ENCODE measurements around the gene ACSL5. TPM values are rescaled to one million over a fixed set of nuclear protein-coding genes. Genes with fewer than 3 reads are reported as not detected.

The ACSL5 gene
- total and polyA plus RNA-seq, 10 of the 15 experiments (the other 5 are each of a cell fraction or from before 2014, with no cell fraction given): 22.3 to 57.0 (median 46.4) TPM

GRCh38 chr10:112390125-112390703, 16.3 kb downstream of the ACSL5 start:
- CTCF ChIA-PET: interaction anchor here (0.9 to 1.8 kb wide), 3 partner anchors 15 to 82 kb away, joined by 3 to 10 read pairs (median 3); no protein-coding TSS in a partner anchor
- Histone ChIP-seq H3K4me3 (no peak overlapping the region), H3K9me3 (replicated peaks; ENCODE audit: control insufficient read depth, insufficient read depth, low read length) (no peaks in the 10 kb centered on the region), H3K36me3 (ENCODE audit: control insufficient read depth in 2 of 2, insufficient read depth in 2 of 2, low read length in 1 of 2) (no peaks in the 10 kb centered on the region; a peak in 1 of 4 replicates), H3K27ac (ENCODE audit: control insufficient read depth, insufficient read depth) (no peak overlapping the region), H2AFZ (ENCODE audit: control insufficient read depth, low read depth, low read length) (no peak overlapping the region), H3K9ac (ENCODE audit: control insufficient read depth, insufficient read depth, low read length) (no peak overlapping the region), H3K79me2 (ENCODE audit: control insufficient read depth, insufficient read depth, low read length) (peaks cover 15% of the 10 kb centered on the region), H4K20me1 (ENCODE audit: control insufficient read depth, insufficient read depth) (no peaks in the 10 kb centered on the region), H3K27me3 (replicated peaks in 1 of 2; ENCODE audit: control insufficient read depth in 2 of 2, insufficient read depth in 2 of 2, low read length in 1 of 2) (no peaks in the 10 kb centered on the region), H3K4me1 (ENCODE audit: control insufficient read depth, insufficient read depth, low read length) (peaks cover 9% of the 10 kb centered on the region), H3K4me2 (ENCODE audit: control insufficient read depth, insufficient read depth) (0 out of 2 replicates have a peak overlapping the region, but pooled peaks have one; percentile 22)
- WGBS (ENCODE audit: insufficient coverage, insufficient replicate concordance, low lambda C conversion rate, missing lambda C conversion rate): 96% methylated on average over 3 of the region's 3 CpGs
- ATAC-seq: peak; percentile 70
- POLR2A ChIA-PET: interaction anchor here (2.9 kb wide), 1 partner anchor 15 kb away, joined by 10 read pairs; the partner anchor contains the start of gene ACSL5
- BruUV-seq (replicated peaks): no TSS peak
- FAIRE-seq: peak; percentile 86
- intact Hi-C loops (cut with micrococcal nuclease; ENCODE audit: unreplicated experiment) (no loop called here), in situ Hi-C loops (cut with MboI) (no loop called here)
- TF ChIP-seq, protein P1, sequence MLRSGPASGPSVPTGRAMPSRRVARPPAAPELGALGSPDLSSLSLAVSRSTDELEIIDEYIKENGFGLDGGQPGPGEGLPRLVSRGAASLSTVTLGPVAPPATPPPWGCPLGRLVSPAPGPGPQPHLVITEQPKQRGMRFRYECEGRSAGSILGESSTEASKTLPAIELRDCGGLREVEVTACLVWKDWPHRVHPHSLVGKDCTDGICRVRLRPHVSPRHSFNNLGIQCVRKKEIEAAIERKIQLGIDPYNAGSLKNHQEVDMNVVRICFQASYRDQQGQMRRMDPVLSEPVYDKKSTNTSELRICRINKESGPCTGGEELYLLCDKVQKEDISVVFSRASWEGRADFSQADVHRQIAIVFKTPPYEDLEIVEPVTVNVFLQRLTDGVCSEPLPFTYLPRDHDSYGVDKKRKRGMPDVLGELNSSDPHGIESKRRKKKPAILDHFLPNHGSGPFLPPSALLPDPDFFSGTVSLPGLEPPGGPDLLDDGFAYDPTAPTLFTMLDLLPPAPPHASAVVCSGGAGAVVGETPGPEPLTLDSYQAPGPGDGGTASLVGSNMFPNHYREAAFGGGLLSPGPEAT (IDR thresholded peaks at IDR 0.05; ENCODE audit: low read depth): no peak
- TF ChIP-seq DPF2 (IDR thresholded peaks at IDR 0.05) (0 out of 2 replicates have a peak, but pooled peaks have one; percentile 3), RUNX3 (IDR thresholded peaks at IDR 0.05; ENCODE audit: low read length) (peak; percentile 24; the same call in 1 of the 2 replicates), ZNF384 (IDR thresholded peaks at IDR 0.05; ENCODE audit: borderline replicate concordance, low read depth, low read length) (peak; percentile 56), IKZF2 (IDR thresholded peaks at IDR 0.05) (peak; percentile 6 to 31; a peak in 1 of 4 replicates), POU2F2 (IDR thresholded peaks at IDR 0.05; ENCODE audit: borderline replicate concordance, low read depth, low read length) (peak; percentile 63; the same call in 1 of the 3 replicates), ATF7 (IDR thresholded peaks at IDR 0.05; ENCODE audit: low read depth) (peak; percentile 59; the same call in 1 of the 2 replicates), MTA2 (IDR thresholded peaks at IDR 0.05; ENCODE audit: low read depth) (peak; percentile 63), ELK1 (IDR thresholded peaks at IDR 0.05; ENCODE audit: low read depth, low read length) (no peak), ATF2 (IDR thresholded peaks at IDR 0.05; ENCODE audit: low read length) (peak; percentile 17; the same call in 1 of the 2 replicates)
- RAD21 ChIA-PET (ENCODE audit: unreplicated experiment): interaction anchor here (0.9 to 1.2 kb wide), 2 partner anchors 14 to 52 kb away, joined by 3 to 5 read pairs; no protein-coding TSS in a partner anchor
- no peak for DNase-seq (ENCODE audit: low read depth, low spot score)
- SMC1A ChIA-PET (ENCODE audit: uncharacterized antibody, unreplicated experiment): no interaction called here

All from GM12878 (cell line).